Tongue (tissue), 2 donors: ENCODE measurements around the gene PPP2R5C. TPM values are rescaled to one million over a fixed set of nuclear protein-coding genes. Genes with fewer than 3 reads are reported as not detected.
"Not testable (repeated sequence)": the region's sequence is repeated elsewhere in the genome, so short reads cannot be mapped to it uniquely, and the experiment has no call there.

Source experiments
- DNase-seq: peaks from one replicate; pipeline ENCODE4 v3.0.0-alpha.2; 2015
- total RNA-seq: library from RNA; depleted of rRNA; stranded (reverse); fragments of >200 nt; gene quantifications from one replicate; pipeline ENCODE4 v1.2.3, GENCODE V29; 2014

Gene PPP2R5C
- 86.2 TPM for total RNA-seq

DNA sequence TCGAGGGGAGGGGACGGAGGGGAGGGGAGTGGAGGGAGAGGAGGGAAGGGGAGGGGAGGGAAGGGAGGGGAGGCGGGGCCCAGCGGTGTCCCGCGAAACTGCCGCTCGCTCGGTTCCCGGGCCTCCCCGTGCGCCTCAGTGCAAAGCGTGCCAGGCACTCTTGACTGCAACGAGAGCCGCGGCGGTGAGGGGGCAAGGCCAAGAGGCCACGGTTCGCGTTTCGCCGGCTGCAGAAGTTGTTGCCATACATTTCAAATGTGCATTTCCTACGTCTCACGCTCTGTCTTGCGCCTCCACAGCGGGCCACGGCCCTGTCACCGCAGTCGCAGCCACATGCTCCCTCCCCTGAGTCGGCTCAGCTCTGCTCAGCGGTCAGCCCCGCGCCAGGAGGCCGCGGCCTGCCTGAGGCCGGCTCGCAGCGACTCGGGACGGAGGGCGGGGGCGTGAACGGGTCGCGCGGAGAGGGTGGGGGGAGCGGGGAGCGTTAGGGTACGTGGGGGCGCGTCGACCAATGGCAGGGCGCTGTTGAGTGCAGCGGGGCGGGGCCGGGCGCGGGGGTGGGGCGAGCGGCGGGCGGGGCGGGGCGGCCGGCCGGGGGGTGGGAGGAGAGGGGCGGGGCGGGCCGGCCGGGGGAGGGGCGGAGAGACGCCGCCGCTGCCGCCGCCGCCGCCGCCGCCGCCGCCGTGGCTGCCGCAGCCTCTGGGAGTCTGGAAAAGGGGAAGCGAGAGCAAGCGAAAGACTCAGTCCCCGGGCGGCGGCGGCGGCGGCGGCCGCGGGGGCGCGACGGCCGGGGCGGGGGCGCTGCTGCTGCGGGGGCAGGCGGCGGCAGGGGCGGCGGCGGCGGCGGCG is at the start of gene PPP2R5C:
PPP2R5C (plus strand) TSS at position 678 of the 849 bp plus-strand sequence. CDS start 185 bp downstream, outside the sequence.
- peak; percentile 95 for DNase-seq

DNA sequence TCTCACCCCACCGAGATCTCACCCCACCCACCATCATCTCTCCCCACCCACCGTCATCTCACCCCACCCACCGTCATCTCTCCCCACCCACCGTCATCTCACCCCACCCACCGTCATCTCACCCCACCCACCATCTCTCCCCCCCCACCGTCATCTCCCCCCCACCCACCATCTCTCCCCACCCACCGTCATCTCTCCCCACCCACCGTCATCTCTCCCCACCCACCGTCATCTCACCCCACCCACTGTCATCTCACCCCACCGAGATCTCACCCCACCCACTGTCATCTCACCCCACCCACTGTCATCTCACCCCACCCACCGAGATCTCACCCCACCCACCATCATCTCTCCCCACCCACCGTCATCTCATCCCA is 49.7 kb upstream of the PPP2R5C start:
- not testable (repeated sequence) for DNase-seq

DNA sequence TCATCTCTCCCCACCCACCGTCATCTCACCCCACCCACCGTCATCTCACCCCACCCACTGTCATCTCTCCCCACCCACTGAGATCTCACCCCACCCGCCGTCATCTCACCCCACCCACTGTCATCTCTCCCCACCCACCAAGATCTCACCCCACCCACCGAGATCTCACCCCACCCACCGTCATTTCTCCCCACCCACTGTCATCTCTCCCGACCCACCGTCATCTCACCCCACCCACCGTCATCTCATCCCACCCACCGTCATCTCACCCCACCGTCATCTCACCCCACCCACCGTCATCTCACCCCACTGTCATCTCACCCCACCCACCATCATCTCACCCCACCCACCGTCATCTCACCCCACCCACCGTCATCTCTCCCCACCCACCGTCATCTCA is 49.2 kb upstream of the PPP2R5C start:
- DNase-seq: not testable (repeated sequence)

DNA sequence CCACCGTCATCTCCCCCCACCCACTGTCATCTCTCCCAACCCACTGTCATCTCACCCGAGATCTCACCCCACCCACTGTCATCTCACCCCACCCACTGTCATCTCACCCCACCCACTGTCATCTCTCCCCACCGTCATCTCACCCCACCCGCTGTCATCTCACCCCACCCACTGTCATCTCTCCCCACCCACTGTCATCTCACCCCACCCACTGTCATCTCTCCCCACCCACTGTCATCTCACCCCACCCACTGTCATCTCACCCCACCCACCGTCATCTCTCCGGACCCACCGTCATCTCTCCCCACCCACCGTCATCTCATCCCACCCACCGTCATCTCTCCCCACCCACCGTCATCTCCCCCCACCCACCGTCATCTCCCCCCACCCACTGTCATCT is 48.4 kb upstream of the PPP2R5C start:
- DNase-seq: not testable (repeated sequence)

DNA sequence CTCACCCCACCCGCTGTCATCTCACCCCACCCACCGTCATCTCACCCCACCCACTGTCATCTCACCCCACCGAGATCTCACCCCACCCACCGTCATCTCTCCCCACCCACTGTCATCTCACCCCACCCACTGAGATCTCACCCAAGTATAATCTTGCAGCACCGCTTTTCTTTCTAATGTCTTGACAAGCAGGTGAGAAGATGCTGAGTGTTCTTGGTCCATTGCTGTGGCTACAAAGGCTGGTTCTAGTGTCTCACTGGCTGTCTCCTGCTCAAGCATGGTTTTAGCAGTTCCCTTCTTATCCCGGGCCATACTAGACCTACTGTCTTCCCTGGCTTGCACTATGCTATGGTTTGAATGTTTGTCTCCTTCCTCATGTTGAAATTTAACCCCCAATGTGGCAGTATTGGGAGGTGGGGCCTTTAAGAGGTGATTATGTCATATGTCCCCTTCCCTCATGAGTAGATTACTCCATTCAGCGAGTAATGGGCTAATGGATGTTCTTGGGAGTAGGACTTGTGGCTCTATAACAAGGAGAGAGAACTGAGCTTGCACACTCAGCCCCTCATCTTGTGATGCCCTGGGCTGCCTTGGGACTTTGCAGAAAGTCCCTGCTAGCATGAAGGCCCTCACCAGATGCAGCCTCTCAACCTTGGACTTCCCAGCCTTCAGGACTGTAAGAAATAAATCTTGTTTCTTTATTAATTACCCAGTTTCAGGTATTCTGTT is 47.7 kb upstream of the PPP2R5C start:
- DNase-seq: no peak

DNA sequence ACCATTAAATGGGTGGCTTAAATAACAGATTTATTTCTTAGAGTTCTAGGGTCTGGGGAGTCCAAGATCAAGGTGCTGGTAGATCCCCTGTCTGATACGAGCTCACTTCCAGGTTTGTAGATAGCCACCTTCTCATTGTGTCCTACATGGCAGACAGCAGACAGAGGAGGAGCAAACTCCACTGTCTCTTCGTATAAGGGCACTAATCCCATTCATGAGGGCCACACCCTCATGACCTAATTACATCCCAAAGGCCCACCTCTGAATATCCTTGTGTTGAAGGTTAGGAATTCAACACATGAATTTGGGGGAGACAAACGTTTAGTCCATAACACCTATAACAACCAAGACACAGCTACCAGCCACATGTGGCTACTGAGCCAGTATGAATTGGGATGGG is 47.1 kb upstream of the PPP2R5C start:
- no peak for DNase-seq

DNA sequence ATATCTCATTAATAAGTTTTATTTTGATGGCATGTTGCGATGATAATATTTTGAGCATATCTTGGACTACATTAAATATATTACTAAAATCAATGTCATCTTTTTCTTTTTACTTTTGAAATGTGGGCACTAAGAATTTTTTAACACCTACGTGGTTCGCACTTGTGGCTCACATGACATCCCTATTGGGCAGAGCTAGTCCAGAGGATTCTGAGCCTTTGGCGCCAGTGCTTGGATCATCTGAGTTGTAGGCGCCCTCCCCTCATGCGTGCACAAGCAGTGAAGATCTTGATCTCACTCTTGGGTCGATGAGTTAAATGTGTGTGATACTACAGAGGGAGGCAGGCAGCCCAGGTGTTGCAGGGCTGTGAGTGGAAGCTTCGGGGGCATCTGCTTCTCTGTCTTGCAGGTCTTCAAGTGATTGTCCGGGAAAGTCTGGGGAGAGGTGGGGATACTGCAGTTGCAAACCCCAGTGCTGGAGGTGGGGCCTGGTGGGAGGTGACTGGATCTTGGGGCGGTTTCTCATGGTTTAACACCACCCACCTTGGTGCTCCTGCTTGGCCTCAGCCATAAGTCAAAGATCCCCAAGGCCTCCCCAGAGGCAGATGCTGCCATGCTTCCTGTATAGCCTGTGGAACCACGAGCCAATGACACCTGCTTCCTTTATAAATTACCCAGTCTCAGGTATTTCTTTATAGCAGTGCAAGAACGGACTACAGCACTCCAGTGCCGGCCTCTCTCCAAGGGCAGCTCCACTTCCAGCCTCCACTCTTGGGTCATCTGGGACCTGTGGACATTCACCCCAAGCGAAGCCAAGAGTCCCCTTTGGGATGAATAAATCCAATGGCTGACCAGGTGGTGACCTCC is 46.1 kb upstream of the PPP2R5C start:
- no peak for DNase-seq

DNA sequence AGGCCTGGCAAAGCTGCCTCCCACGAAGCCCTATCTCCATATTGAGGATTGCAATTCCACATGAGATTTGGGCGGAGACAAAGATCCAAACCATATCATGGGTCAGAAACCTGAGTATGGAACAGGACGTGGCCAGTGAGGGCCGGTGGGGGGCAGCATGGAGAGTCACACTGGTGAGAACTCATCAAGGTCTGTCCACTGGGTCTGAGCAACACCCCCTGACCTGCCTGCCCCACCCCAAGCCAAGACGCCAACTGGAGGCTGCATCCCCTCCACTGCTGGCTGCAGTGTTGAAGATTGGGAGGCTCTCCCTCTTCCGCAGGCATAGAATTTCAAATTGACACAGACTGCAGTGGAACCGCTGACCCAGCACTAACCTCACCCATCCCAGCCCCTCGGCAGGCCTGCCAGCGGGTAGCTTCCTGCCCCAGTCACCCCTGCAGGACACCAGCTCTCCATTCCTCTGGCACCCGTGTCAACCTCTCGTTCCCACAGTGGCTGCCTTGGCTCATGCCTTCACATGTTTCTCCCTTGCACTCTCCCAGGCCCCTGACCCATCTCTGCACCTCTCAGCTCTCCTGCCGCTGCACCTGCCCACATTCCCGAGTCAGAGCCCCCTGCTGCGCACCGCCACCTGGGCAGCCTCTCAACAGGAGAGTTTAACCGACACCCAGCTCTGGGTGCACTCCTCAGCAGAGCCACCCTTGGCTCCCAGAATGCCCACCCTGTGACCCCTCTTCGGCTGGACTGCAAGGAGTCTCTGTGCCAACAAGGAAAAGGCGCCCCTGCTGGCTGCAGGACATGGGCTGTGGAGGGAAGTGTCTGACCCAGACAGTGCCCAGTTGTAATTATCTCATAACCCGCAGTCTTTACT is 45.2 kb upstream of the PPP2R5C start:
- no peak for DNase-seq

DNA sequence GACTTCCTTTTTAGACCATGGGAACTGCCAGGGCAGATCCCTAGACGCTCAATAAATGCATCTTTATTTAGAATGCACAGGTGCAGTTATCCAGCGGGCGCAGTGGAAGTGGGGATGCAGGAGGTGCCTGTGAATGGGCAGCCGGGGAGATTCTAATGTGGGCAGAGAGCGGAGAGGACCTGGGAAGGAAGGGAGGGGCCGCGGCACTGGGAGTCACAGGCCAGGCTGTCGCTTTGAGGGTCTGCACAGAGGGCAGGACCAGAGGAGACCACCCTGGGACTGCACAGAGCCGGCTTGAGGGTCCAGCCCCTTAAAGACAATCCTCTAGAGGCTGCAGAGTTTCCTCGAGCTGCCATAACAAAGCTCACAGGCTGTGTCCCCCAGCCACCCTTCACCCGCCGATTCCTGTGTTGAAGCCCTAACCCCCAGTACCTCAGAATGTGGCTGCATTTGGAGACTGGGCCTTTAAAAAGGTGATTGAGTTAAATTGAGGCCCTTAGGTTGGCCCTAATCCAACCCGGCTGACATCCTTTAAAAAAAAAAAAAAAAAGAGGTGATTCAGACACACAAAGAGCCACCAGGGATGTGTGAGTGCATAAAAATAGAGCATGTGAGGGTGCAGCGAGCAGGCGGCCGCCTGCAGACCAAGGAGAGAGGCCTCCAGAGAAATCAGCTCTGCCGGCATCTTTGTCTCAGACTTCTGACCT is 44.4 kb upstream of the PPP2R5C start:
- DNase-seq: no peak

DNA sequence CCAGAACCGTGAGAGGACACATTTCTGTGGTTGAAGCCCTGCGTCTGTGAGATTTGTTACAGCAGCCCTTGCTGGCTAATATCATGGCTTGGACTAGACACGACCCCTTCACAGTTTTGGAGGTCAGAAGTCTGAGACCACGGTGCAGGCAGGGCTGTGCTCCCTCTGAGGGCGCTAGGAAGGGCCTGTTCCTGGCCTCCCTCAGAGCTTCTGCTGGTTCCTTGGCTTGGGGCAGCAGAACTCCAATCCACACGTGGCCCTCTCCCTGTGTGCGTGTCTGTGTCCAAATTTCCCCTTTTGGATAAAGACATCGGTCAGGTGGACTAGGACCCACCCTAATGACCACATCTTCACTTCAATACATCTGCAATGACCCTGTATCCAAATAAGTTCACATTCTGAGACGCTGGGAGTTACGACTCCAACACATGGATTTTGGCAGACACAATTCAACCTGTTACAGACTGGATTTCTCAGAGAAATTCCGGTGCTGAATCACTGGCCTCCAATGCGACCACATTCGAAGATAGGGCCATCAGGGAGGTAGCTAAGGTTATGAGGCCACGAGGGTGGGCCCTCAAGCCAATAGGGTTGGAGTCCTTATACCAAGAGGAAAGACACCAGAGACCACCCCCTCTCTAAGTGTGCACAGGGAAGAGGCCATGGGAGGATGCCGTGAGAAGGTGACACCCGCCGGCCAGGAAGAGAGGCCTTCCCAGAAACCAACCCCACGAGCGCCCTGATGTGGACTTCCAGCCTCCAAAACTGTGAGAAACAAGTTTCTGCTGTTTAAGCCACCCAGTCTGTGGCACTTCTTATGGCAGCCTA is 43.6 kb upstream of the PPP2R5C start:
- DNase-seq: no peak

DNA sequence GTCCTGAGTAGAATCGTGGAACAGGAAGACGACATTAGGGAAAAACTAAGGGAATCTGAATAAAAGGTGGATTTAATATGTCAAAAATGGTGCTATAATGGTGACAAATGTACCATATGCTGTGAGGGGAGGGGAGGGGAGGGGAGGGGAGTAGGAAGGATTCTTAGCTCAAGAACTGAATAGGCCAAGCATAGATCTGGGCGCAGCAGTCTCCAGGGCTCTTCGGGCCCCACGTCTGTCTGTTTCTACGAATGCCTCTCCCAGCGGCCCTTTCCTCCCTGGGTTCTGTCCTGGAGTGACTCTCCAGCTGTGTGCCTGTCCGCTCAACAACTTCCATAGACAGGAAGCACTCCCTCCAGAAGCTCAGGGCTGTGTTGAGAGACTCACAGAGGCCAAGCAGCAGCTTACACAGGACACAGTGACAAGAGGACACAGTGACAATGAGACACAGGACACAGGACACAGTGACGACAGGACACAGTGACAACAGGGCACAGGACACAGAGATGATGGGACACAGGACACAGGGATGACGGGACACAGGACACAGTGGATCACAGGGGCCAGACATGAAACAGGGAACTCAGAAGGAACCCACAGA is 42.4 kb upstream of the PPP2R5C start:
- peak; percentile 16 for DNase-seq

DNA sequence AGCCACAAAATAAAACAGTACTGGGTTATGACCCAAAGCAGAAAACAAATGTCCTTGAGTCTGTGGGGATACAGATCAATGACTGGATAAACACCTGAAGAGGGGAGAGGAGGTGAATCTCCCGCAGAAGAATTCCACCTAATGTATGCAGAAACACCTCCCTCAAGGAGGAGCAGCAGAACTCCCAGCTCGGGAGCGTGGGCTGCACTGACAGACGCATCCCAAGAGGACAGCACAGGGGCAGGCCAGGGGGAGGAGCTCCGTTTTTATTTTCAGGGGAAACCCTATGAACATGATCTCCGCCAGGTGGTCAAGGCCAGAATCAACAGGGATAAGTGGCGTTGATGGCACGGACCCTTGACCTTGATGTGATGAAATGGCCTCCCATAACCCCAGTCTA is 41.8 kb upstream of the PPP2R5C start:
- DNase-seq: no peak

DNA sequence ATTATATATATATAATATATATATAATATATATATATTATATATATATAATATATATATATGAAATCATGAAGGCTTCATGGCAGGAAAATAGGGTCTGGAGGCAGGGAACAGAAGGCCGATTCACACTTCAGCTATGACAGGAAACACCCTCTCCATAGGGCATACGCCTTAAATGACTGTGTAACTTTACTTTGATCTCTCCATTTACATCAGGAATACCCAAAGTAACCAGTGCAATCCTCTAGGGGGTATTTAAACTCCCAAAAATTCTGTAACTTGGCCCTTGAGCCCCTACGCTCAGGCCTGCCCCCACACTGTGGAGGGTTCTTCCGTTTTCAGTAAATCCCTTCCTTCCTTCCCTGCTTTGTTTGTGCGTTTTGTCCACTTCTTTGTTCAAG is 40.4 kb upstream of the PPP2R5C start:
- DNase-seq: no peak

DNA sequence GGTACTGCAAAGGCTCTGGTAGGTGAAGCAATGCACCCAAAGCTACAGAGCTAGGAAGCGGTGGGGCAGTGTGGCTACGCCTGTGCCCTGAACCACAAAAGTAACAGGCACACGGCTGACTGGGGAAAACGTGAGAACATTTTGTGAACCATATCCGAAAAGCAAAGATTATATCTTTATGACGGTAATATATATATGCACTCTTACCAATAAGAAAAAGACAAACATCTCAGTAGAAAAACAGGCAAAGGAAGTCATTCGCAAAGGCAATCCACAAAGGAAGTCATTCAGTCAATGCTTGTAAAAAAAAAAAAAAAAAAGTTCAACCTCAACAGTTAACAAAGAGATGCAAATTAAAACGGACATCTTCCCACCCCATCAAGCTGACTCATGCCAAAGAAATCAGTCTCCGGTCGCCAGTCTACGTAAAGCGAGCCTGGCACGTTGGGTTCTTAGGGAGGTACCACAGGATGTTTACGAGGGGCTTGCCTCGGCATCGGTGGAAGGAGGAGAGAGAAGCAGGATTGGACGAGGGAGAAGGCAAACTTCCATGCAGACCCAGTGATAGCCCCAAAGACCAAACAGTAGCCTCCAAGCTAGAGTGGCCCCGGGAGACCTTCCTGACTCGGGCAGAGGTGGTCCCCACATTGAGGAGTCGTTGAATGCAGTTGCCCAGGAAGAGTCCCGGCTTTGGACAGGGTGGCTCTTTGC is 39.4 kb upstream of the PPP2R5C start:
- DNase-seq: no peak

DNA sequence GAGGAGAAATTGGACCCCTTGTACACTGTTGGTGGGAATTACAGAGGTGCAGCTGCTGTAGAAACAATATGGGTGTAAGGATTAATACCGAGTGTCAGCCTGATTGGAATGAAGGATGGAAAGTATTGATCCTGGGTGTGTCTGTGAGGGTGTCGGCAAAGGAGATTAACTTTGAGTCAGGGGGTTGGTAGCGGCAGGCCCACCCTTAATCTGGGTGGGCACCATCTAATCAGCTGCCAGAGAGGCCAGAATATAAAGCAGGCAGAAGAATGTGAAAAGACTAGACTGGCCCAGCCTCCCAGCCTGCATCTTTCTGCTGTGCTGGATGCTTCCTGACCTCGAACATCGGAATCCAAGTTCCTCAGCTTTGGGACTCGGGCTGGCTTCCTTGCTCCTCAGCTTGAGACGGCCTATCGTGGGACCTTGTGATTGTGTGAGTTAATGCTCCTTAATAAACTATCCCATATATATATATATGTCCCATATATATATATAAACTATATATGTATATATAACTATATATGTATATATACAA is 38.4 kb upstream of the PPP2R5C start:
- no peak for DNase-seq

DNA sequence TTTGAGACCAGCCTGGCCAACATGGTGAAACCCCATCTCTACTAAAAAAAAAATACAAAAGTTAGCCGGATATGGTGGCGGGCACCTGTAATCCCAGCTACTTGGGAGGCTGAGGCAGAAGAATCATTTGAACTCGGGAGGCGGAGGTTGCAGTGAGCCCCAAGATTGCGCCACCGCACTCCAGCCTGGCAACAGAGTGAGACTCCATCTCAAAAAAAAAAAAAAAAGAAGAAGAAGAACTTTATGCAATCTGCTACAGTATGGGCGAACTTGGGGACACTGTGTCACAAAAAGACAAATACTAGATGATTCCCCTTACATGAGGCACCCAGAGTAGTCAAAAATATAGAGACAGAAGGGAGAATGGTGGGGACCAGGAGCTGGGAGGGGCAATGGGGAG is 35.9 kb upstream of the PPP2R5C start:
- not testable (repeated sequence) for DNase-seq

DNA sequence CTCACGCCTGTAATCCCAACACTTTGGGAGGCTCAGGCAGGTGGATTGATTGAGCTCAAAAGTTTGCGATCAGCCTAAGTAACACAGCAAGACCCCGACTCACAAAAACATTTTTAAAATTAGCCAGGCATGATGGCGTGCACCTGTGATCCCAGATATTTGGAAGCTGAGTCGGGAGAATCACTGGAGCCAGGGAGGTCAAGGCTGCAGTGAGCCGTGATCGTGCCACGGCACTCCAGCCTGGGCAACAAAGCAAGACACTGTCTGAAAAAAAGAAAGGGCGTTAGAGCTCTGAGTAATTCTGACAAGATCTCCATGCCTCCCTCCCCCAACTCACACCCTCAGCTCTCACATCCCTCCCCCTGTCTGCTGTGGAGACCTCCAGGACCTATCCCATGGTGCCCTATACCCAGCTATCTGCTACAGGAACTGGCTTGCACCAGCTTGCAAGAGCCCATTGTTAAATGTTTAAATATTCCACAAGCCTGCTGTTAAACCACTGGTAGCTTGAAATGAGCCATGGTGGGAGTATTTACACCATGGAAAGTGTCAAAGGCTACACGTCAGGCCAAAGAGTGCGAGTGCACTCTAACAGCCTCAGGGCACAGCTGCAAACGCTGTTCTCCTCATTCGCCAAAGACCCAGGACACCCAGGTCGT is 35.1 kb upstream of the PPP2R5C start:
- no peak for DNase-seq

DNA sequence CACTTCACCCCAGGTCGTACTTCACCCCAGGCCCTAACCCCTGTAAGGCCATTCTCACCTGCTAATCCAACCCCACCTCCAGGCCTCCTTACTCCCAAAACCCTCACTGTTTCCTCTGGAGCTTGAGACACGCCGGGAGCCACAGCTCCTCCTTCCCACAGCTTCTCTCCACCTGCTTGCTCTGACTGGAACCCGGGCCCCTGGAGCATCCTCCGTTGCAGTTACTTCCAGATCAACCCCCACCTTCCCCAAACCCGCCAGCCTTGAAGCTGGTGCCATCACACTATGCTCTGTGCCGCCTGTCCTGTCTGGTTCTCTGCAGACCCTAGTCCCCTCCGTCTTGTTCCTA is 34.6 kb upstream of the PPP2R5C start:
- DNase-seq: no peak
